ENCODE data around the gene HOXA13.

- TF ChIP-seq CTCF (IDR thresholded peaks at IDR 0.05) (no peak), EZH2 (IDR thresholded peaks at IDR 0.05; ENCODE audit: borderline replicate concordance, insufficient read depth, low read depth, low read length, poor library complexity, severe bottlenecking) (no peak)
Measured at GRCh38 chr7:27244488-27245123, 44.7 kb upstream of the HOXA13 start.
